Brain pericyte (primary cell): Measurements from ENCODE around the gene NAP1L4.
"Not testable (repeated sequence)": the region's sequence is repeated elsewhere in the genome, so short reads cannot be mapped to it uniquely, and the experiment has no call there.

Experiments
- DNase-seq: peaks from one replicate; pipeline ENCODE4 v3.0.0-alpha.2; 2012; ENCODE audit warnings: low read depth, low spot score

NAP1L4 gene

DNA sequence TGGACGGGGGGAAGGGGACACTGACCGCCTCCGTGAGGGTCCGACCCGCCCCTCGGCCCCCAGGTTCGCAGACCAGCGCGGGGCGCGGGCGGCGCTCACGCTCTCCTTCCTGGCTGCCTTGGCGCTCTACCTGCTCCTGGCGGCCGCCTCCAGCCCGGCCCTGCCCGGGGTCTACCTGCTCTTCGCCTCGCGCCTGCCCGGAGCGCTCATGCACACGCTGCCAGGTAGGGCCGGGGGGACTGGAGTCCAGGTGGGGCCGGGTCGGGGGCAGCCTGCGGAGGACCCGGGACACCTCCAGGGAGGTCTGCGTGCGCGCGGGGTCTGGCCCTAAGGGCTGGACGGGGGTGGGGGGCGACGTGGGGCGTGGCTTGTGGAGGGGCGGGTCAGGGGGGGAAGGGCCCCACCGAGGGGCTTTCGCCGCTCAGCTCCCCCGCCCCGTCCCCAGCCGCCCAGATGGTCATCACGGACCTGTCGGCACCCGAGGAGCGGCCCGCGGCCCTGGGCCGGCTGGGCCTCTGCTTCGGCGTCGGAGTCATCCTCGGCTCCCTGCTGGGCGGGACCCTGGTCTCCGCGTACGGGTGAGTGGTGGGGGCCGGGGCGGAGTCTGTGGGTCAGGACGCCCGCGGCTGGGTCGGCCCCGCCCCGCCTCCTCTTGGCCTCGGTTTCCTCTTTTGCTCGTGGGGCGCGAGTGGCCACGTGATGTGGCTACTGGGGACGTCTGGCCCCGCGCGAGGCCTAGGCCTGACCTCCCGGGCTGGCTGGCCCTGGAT lies 82.8 kb downstream of the NAP1L4 start:
- no peak for DNase-seq

DNA sequence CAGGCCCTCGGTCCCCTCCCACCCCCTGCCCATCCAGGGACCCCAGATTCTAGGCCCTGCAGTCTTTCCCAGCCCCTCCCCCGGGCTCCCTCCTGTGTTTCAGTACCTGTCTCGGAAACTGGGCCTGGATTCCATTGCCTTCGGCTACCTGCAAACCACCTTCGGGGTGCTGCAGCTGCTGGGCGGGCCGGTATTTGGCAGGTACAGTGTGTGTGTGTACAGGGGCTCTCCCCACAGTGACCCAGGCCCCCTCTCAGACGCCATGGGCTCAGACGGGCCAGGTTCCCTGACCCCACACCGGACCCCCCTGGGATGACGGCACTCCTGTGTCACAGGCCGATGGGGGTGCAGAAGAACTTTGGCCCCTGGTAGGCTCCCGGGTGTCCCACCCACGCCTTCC lies 84.0 kb downstream of the NAP1L4 start:
- DNase-seq = no peak

- not testable (repeated sequence) for DNase-seq
Observed at GRCh38 chr11:2905299-2905698, 86.8 kb downstream of the NAP1L4 start.

DNA sequence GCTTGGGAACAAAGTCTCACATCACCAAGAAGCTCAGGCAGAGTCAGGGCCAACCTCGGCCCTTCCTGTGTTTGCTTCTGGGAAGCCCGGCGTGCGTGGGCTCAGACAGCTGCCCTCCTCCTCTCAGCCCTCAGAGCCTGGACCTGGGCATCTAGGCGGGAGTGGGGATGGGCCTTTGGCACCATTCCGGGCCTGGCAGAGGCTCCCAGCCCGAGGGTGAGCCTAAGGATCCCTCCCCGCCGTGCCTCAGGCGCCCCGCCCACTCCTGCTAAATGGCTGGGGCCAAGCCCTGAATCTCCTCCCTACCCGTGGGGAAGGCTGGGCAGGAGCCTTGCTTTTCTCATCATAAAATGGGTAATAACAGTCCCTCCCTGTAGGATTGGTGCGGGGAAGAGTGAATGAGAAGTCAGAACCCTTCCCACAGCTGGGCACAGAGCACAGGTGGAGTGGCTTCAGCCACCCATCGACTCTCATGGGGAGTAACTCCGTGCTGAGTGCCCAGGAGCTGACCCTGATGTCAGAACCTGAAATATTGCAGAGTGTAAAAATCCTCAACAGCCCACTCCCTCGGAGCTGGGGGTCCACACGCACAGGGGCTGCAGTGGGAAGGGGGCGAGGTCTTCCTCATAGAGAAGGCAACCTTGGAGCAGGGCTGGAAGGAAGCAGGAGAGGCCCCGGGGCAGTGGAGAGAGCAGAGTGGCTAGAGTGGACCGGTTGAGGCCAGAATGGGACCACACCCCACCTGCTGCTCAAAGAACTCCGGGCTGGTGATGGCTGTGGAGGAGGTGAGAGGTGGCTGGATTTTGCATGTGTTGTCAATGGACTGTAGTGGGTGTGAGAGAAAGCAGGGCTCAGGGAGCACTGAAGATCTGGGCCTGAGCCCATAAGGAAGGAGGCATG lies 87.7 kb downstream of the NAP1L4 start:
- DNase-seq = no peak

DNA sequence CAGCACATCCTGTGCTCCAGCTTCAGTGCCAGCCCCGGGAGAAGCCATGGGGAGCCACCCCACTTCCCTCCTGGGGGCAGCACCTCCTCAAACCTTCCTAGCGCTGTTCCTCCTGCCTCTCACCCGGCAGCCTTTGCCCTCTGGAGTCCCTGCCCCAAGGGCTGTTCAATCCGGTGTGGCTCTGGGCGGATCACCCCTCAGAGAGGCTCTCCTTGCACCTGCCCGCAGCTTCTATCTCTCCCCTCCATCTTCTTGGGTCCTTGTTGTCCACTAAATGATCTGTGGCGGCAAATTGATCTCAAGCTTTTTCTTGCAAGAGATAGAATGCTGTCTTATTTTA lies 88.5 kb downstream of the NAP1L4 start:
- no peak for DNase-seq

- no peak for DNase-seq
Observed at GRCh38 chr11:2902784-2903671, 89.1 kb downstream of the NAP1L4 start.

DNA sequence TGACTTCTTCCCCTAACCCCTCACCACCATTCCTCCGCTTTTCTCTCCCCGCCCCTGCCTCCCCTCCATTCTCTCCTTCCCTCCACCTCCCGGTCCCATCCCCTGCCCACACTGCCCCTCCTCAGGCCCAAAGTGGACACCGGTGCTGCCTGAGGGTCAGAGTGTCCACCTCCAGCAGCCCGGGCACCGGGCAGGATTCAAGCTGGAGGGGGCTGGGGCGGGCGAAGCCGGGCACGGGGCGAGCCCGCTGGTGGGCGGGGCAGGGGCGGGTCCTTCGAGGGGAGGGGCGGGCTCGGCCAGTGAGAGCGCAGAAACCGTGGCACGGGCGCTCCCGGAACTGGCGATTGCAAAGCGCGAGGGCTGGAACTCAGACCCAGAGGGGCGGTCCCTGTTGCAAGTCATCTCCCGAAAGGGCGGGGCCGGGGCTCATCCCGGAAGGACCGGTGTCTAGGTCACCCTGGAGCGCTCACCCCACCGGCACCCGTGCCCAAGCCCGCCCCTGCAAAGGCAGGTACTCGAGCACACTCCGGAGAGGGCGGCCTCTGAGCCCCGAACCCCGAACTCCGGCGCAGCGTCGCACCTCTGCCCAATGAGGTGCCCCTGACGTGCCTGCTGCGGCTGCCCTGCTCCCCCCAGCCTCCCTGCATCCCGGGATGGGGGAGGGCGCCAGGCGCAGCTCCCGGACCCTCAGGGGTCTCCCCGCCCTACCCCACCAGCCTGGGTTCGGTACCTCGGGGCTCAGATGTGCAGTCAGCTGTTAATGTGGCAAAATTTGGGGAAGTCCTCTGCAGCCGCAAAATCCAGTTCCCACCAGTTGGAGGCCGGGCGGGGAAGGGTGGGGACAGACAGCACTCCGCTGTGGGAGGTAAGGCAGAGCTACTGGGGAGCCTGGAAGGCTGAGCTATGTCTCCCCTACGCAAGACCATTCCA lies 90.0 kb downstream of the NAP1L4 start:
- peak; percentile 41 for DNase-seq

GRCh38 chr11:2901196-2901796 lies 90.8 kb downstream of the NAP1L4 start:
- no peak for DNase-seq

DNA sequence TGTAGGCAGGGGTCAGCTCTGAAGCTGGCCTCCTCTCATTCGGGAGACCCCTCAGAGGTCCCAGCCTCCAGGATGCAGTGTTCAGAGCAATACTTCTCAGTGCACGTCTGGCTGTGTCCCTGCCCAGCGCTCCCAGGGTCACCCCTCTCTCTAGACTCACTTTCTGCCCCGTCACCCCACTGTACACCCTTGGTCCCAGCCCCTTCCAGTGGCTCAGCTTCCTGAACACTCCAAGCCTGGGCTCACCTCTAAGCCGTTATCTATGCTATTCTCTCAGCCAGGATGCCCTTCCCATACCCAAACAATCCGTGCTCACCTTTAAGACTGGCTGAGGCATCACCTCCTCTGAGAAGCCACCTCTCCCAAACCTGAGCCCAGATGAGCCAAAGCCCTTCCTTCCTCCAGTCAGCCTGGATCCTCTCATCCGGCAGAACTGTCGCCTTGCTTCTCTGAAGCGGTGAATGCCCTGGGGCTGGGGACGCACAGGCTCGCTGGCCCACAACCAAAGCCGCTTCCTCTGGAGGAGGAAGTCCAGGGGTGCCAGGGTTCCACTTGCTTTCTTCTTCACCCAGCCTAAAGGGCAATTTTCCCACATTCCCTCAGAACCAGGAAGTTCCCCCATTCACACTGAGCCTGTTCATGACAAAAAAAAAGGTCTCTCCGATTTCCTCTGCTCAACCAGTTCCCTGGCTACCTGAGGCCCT lies 92.9 kb downstream of the NAP1L4 start:
- no peak for DNase-seq

GRCh38 chr11:2898366-2899079 lies 93.6 kb downstream of the NAP1L4 start:
- DNase-seq = peak; percentile 73

GRCh38 chr11:2897048-2897447 lies 95.1 kb downstream of the NAP1L4 start:
- no peak for DNase-seq

- DNase-seq = no peak
Observed at GRCh38 chr11:2896047-2896446, 96.1 kb downstream of the NAP1L4 start.
